SKM-1 (cell line): ENCODE data around the gene KL.

Source experiments
- DNase-seq: peaks from one replicate; lab custom pipeline; 2025; ENCODE audit not compliant: unreplicated experiment; lab: John Stamatoyannopoulos, UW

The KL gene

GRCh38 chr13:33003458-33004019 is 12.7 kb upstream of the KL start:
- DNase-seq: no peak

GRCh38 chr13:33004511-33004910 is 11.7 kb upstream of the KL start:
- DNase-seq: no peak

GRCh38 chr13:33006134-33006533 is 10.1 kb upstream of the KL start:
- no peak for DNase-seq

DNA sequence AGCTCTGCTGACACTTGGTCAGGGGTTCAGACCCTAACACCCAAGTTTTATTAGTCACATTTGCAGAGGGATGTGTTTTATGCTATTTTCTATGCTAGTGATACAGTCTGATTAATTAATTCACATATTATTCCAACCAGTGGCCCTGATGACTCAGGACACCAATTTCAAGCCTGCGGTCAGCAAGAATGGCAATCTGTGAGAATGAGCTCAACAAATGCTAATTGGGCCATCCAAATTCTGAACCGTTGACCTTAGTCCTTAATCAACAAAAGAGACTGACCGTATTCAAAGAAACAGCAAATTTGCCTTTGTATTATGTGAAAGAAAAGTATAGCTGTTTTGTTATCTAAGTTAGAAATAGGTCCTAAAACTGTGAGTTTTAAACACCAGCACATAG is 9.6 kb upstream of the KL start:
- DNase-seq: no peak

- no peak for DNase-seq
Measured at GRCh38 chr13:33007237-33007636, 9.0 kb upstream of the KL start.

GRCh38 chr13:33007950-33008349 is 8.3 kb upstream of the KL start:
- DNase-seq: no peak

DNA sequence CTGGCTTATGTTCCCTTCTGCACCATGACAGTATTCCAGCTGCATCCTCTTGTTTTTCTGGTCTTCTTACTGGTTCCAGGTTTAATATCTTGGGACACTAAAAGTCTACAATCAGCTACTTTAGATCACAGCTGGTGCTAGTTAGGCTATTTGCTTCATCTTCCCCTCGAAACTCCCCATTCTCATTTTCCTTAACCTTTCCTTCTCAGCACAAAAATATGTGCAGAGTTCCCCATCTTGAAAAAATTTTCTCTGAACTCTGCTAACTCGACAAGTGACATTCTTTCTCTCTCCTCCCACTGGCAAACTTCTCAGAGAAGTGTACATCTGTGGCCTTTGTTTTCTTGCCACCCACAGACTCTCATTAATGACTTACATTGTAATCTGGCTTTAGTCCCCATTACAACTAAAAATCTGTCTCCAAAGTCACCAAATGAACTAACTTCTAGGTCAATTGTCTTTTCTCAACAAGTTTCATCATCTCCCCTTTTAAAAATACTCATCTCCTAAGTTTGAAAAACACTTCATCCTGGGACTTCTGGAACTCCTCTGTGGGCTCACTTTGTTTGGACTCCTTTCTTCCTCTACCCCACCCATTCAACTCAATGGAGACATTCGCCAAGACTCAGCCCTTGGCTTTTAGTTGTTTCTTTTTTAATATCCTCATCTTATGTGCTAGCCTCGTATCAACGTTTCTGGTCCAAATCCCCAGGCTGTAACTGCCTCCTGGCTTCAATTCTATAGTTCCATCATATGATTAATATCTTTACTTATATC is 7.1 kb upstream of the KL start:
- no peak for DNase-seq

DNA sequence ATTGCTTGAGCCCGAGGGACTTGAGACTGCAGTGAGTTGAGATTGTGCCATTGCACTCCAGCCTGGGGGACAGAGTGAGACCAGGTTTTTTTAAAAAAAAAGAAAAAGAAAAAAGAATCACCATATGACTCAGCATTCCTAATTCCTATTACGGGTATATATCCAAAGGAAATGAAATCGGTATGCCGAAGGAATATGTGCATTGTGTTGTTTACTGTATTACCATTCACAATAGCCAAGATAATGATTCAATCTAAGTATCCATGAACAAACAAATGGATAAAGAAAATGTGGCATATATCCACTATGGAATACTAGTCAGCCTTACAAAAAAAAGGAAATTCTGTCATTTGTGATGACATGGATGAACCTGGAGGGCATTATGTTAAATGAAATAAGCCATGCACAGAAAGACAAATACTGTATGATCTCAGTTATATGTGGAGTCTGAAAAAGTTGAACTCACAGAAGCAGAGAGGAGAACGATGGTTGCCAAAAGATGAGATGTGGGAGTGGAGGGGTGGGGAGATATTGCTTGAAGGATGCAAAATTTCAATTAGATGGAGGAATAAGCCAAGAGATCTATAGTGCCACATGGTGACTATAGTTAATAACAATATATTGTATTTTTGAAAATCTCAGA is 4.3 kb upstream of the KL start:
- no peak for DNase-seq

DNA sequence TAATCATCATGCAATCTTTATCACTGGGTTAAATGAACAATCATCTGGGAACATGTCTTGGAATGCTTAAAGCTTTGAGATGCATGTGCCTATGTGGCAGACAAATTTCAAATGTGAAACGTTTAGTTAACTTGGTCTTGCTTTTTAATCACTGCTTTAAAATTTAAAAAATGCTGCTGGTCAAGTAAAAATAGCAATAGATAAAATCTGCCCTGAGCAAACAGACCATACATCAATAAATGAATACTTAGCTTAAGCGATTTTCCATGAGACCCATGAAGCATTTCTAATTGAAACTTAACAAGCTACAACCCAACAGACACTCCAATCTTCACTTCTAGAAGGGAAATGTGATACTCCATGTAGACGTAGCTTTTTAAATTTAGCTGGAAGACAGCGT is 1.9 kb upstream of the KL start:
- DNase-seq: no peak

DNA sequence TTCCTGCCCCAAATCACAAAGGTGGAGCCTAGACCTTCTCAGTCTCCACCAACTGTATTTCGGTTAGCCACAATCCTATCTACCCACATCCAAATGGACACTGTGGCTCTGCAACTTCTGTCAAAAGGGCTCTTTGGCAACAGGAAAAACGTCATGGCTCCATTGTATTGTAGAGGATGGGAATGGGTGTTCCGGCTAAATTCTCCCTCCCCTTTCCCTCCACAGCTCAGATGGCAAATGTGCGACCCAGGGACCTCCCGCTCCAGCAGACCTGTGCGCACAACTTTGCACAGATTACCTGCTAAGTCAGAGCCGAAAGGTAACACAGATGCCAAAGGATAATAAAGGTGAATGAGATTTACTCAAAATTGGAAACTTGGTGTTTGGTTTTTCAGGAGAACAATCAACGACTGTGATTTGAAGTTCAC is 968 bp upstream of the KL start:
- no peak for DNase-seq

DNA sequence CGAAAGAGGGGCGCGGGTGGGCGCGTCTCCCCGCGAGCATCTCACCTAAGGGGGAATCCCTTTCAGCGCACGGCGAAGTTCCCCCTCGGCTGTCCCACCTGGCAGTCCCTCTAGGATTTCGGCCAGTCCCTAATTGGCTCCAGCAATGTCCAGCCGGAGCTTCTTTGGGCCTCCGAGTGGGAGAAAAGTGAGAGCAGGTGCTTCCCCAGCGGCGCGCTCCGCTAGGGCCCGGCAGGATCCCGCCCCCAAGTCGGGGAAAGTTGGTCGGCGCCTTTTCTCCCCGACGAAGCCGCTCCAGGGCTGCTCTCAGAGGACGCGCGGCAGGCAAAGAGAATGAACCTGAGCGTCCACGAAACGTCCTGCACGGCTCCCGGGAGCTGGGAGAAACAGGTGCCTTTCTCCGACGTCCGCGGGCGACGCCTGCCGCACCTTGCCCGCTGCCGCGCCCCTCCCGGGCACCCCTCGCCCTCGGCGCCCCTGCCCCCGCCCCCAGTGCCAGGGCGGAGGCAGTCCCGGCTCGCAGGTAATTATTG is 366 bp upstream of the KL start:
- DNase-seq: no peak

DNA sequence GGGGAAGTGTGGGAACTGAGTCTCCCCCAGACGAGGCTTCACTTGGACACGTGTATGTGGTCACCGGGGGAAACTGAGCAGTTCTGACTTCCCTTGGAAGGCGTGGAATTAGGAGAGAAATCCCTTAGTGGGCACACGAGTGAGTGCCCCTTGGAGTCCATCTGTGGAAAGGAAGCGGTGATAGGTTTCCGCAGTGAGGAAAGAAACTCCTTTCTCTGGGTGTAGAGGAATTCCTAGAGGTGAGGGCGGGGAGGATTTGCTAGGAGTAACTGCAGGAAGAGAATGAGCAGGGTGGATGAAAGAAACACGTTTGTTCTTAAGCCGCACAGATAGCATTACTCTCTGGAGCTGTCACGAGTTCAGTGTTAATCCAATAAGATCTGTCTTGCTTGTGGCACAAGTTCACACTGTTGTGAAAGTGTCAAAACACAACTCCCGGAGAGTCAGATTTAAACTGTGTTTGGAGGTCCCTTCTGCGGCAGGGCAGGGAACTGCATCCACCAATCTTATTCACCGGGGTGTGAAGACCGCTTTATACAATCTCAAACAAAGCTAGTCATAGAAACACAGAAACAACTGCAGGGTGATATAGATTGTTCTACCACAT is 1.2 kb downstream of the KL start:
- no peak for DNase-seq

GRCh38 chr13:33018886-33019285 is 2.7 kb downstream of the KL start:
- no peak for DNase-seq

GRCh38 chr13:33022986-33023385 is 6.8 kb downstream of the KL start:
- no peak for DNase-seq

DNA sequence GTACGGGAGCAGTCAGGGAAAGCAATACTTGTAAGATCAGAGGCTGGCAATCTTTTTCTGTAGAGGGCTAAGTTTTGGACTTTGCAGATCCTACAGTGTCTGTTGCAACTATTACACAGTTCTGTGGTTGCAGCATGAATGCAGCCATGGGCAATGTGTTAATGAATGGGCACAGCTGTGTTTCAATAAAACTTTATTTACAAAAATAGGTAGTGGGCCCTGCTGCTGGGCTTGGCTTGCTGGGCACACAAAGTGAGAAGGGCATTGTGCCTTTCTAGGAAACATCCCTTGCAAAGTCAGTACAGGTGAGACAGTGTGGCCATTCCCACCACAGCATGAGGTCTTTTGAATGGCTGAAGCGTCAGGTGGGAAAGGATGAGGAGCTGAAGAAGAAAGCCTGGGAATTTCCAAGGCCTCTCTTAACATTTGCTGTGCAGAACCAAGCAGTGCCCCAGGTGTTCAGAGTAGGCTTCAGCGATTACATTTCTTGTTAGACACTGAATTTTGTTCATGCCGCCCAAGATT is 9.1 kb downstream of the KL start:
- DNase-seq: no peak

GRCh38 chr13:33026489-33027152 is 10.4 kb downstream of the KL start:
- no peak for DNase-seq

- no peak for DNase-seq
Measured at GRCh38 chr13:33028620-33029019, 12.4 kb downstream of the KL start.

- DNase-seq: no peak
Measured at GRCh38 chr13:33031277-33031676, 15.1 kb downstream of the KL start.

- no peak for DNase-seq
Measured at GRCh38 chr13:33032037-33032625, 15.9 kb downstream of the KL start.

DNA sequence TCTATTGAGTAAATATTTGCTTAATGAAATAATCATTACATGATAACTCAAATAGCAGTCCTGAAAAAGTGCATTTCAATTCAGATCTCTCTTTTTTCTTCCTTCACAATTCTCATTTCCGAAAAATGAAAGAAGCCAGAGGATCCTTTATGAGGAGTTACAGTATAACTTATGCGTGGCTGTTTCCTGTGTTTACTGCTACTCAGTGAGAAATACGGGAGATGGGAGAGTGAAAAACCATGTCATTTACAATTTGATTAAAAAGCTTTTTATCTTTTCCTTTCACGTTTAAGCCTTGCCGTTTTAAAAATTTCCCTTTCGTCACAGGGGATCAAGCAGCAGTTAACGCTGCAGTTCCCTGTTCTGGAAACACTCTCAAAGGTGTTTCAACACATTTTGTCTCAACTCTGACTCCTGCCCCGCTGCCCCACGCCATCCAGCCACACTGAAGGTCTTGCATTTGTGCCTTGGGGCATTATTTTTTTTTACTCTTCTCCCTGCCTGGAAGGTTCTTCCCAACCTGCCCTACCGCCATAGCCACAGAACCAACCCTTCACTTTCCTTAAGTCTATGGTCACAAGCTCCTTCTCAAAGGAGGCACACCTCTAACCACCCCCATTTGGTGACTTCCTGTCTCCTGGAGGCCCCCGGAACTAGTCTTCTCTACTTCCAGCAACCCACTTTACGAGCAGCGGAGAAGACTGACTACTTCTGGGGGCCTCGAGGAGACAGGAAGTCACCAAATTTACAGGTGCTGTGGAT is 17.0 kb downstream of the KL start:
- no peak for DNase-seq
